ENCODE data around the gene EN2.

The EN2 gene

GRCh38 chr7:155448632-155449007 is 9.3 kb upstream of the EN2 start:
- TF ChIP-seq CTCF (conservative IDR thresholded peaks at IDR 0.05), result no peak
- no peak overlapping the region for H3K27ac ChIP-seq

GRCh38 chr7:155449008-155449868 is 8.7 kb upstream of the EN2 start:
- no peak overlapping the region for H3K27ac ChIP-seq
- TF ChIP-seq CTCF (conservative IDR thresholded peaks at IDR 0.05), result no peak

GRCh38 chr7:155449869-155450557 is 7.9 kb upstream of the EN2 start:
- TF ChIP-seq CTCF (conservative IDR thresholded peaks at IDR 0.05), result no peak
- no peak overlapping the region for H3K27ac ChIP-seq

GRCh38 chr7:155450558-155450969 is 7.4 kb upstream of the EN2 start:
- TF ChIP-seq CTCF (conservative IDR thresholded peaks at IDR 0.05), result no peak
- no peak overlapping the region for H3K27ac ChIP-seq

- TF ChIP-seq CTCF (conservative IDR thresholded peaks at IDR 0.05), result no peak
Observed at GRCh38 chr7:155450970-155451801, 6.7 kb upstream of the EN2 start.

GRCh38 chr7:155451840-155452239 is 6.1 kb upstream of the EN2 start:
- TF ChIP-seq CTCF (conservative IDR thresholded peaks at IDR 0.05), result no peak
- no peak overlapping the region for H3K27ac ChIP-seq

More at GRCh38 chr7:155450970-155451801, 6.7 kb upstream of the EN2 start:
- no peak overlapping the region for H3K27ac ChIP-seq

Data from VCaP (cell line).